Colonic mucosa (tissue), 4 donors: ENCODE results near the gene SORCS1. TPM values are rescaled to one million over a fixed set of nuclear protein-coding genes. Genes with fewer than 3 reads are reported as not detected.

Experiments
- DNase-seq: peaks from one replicate; pipeline ENCODE4 v3.0.0-alpha.2; 2020
- H3K27ac ChIP-seq: fragments of 200-600 bp; one replicate; pipeline ENCODE4 v1.8.0; 2021
- H3K27me3 ChIP-seq: fragments of 200-600 bp; one replicate; pipeline ENCODE4 v1.8.0; 2021
- H3K36me3 ChIP-seq: fragments of 200-600 bp; one replicate; pipeline ENCODE4 v1.8.0; 2021
- H3K4me1 ChIP-seq: fragments of 200-600 bp; one replicate; pipeline ENCODE4 v1.8.0; 2021; ENCODE audit warnings: mild to moderate bottlenecking
- H3K4me3 ChIP-seq: fragments of 200-600 bp; one replicate; pipeline ENCODE4 v1.8.0; 2021
- H3K9ac ChIP-seq, 2 donors: one replicate each; pipeline ENCODE4 v1.7.0; 2013; ENCODE audit warnings: control low read depth in 2 of 2, low read depth in 2 of 2, low read length in 2 of 2
- H3K9me3 ChIP-seq: fragments of 200-600 bp; one replicate; pipeline ENCODE4 v1.8.0; 2021
- intact Hi-C: fragments of 100-400 bp; cut with DNase I; formaldehyde crosslinking; loops from one replicate; pipeline ENCODE4 v1.14.1; 2022
- total RNA-seq, 2 donors: library from RNA; stranded (reverse); fragmentation: NEBNext Ultra II Directional in 1 of 2; extraction: Animal tissue kit (Norgen Biotek cat#: 25700) in 1 of 2; gene quantifications; one replicate each; pipeline ENCODE4 v1.2.1, GENCODE V29; 2021
- TF ChIP-seq, protein P1 (sequence below): fragments of 200-600 bp; IDR thresholded peaks from one replicate; pipeline ENCODE4 v1.8.0; 2022; ENCODE audit warnings: antibody characterized with exemption, mild to moderate bottlenecking
- donor health status: healthy.
- donor health status: DM: no; HTN: no; CAD: no.
- donor health status: DM: no; HTN: no; CAD: no.

SORCS1 gene
- total RNA-seq, 2 donors from 2014 or later, result 0.40 to 1.6 TPM

DNA sequence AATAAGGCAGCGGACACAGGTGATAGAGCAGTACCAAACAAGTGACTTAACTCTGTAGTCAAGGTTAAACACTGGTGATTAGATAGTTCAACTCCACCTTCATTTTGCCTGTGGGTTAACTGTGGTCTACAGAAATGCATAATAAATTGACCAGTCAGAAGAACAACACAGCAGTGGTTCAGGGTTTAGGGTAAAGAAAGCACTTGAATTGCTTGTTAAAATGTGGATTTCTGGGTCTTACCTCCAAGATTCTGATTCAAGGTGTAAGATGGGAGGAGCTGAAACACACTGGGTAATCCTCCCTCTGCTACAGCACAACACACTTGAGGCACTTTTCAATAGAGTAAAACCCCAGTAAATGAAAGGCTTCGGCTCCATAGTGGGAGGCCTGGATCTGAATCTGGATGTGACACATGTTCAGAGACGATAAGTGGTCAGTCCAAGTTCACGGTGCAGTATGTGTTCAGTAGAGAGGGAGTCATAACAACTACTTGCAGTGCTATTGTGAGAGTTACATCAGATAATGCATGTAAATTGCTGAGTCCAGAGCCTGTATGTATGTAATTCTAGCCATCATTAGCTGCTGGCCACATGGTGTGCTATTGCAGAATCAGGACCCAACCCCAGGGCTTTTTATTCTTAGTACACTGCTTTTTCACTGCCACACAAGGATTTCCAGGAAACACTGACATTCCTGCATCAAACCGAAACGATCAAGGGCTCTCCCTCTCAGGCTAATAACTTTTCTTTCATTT is 141.7 kb downstream of the SORCS1 start:
- no peaks in the 10 kb centered on the region for H3K36me3 ChIP-seq
- intact Hi-C loops, result no loop called here
- H3K4me3 ChIP-seq, result no peak overlapping the region

DNA sequence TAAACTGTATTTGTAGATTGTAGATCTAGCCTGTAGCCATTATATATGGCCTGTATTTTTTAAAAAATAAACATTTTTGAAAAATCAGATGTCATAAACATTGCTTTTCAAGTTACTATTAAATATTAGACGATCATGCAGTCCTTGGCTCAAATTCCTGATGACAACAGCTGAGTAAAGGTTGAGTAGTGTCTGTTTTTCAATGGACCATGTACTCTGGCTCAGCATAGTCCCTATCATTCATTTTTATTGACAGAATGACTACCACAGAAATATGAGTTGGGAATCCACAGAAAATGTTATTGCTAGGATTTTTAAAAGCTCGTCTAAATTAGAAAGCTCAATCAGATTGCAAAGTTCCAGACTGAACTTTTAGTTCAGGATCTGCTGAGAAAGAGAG is 145.4 kb downstream of the SORCS1 start:
- Histone ChIP-seq H3K27ac (no peak overlapping the region), H3K4me1 (no peaks in the 10 kb centered on the region), H3K4me3 (no peak overlapping the region), H3K9me3 (no peaks in the 10 kb centered on the region), H3K9ac (no peak overlapping the region), H3K36me3 (no peaks in the 10 kb centered on the region), H3K27me3 (no peaks in the 10 kb centered on the region)
- no peak for DNase-seq
- TF ChIP-seq, protein P1, sequence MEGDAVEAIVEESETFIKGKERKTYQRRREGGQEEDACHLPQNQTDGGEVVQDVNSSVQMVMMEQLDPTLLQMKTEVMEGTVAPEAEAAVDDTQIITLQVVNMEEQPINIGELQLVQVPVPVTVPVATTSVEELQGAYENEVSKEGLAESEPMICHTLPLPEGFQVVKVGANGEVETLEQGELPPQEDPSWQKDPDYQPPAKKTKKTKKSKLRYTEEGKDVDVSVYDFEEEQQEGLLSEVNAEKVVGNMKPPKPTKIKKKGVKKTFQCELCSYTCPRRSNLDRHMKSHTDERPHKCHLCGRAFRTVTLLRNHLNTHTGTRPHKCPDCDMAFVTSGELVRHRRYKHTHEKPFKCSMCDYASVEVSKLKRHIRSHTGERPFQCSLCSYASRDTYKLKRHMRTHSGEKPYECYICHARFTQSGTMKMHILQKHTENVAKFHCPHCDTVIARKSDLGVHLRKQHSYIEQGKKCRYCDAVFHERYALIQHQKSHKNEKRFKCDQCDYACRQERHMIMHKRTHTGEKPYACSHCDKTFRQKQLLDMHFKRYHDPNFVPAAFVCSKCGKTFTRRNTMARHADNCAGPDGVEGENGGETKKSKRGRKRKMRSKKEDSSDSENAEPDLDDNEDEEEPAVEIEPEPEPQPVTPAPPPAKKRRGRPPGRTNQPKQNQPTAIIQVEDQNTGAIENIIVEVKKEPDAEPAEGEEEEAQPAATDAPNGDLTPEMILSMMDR, result no peak
- intact Hi-C loops, result no loop called here

More for the DNA sequence above, 141.7 kb downstream of the SORCS1 start:
- Histone ChIP-seq H3K27ac (no peak overlapping the region), H3K9me3 (no peaks in the 10 kb centered on the region), H3K4me1 (no peaks in the 10 kb centered on the region), H3K27me3 (no peaks in the 10 kb centered on the region), H3K9ac (no peak overlapping the region)
- no peak for DNase-seq
- TF ChIP-seq, protein P1, result no peak

DNA sequence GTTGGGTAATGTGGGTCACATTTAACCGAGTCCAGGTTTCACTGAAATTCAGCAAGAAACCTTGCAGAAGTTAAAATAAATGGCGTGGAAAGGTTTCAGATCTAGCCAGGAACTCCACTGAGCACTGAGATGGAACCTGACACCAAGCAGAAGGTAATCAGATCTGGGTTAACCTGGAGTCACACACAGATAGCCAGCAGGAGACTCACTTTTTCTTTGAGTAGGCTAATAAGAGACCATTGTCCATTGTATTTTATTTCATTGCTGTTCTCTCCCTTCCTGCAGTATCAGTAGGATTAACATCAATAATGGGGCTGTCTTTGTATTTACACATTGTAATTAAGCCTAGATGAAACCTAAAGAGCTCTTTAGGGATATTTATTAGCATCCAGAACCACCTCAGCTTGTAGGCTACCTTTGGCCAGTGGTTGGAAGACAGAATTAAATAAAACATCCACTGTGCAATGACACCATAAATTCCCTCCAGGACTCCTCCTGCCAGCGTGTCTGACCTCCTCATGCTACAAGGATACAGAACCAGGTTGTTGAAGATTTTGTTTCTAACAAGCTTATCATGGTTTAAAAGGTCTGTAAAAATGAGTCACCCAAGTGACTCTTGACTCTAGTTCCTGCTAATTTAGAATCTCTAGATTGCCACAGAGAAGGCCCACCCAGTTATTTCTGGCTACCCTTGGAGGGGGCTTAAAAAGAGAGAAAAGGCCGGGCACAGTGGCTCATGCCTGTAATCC is 151.1 kb downstream of the SORCS1 start:
- intact Hi-C loops, result no loop called here
- no peak overlapping the region for H3K9ac ChIP-seq
- no peak overlapping the region for H3K27ac ChIP-seq
- H3K27me3 ChIP-seq, result no peaks in the 10 kb centered on the region
- H3K36me3 ChIP-seq, result no peaks in the 10 kb centered on the region
- H3K4me1 ChIP-seq, result no peaks in the 10 kb centered on the region
- H3K4me3 ChIP-seq, result no peak overlapping the region
- no peaks in the 10 kb centered on the region for H3K9me3 ChIP-seq
- DNase-seq, result no peak
- TF ChIP-seq, protein P1, result no peak

DNA sequence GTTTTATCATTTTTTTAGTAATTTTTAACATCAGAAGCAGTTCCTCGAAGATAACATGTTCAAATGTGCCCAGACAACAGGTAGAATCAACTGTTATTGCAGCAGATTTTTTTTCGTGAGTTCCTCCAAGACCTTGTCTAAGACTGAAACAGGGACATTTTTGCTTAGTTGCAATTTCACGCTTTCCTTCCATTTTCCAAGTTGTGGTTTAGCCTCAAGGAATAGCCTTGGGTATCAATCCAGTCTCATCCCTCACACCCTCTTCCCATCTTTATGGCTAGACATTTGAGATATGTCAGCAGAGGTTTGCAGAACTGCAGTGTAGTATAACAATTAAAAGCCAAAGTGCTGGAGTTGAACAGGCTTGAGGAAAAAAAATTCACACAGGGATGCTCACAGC is 152.5 kb downstream of the SORCS1 start:
- no peaks in the 10 kb centered on the region for H3K4me1 ChIP-seq
- no peak for DNase-seq
- TF ChIP-seq, protein P1, result no peak
- intact Hi-C loops, result no loop called here
- no peak overlapping the region for H3K9ac ChIP-seq
- no peak overlapping the region for H3K4me3 ChIP-seq
- H3K27ac ChIP-seq, result no peak overlapping the region
- H3K36me3 ChIP-seq, result no peaks in the 10 kb centered on the region
- H3K27me3 ChIP-seq, result no peaks in the 10 kb centered on the region
- no peaks in the 10 kb centered on the region for H3K9me3 ChIP-seq

DNA sequence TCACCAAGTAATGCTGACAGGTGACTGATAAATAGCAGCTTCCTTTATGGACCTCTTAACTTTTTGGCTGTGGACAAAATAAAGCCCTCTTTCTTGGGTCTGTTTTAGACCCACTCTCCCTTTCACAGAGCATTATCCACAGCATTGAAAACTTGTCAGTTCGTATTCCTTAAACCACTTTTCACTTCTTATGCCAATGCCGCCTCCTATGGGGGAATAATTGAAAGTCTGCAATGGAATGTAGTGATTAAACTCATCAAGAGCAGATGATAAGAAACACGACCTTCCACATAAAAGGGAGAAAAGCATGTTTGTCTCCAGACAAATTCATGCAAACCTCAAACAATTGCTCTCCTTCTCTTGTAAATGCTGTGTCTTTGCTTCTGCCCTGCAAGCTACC is 153.4 kb downstream of the SORCS1 start:
- H3K9me3 ChIP-seq, result no peaks in the 10 kb centered on the region
- H3K4me3 ChIP-seq, result no peak overlapping the region
- no peak overlapping the region for H3K9ac ChIP-seq
- TF ChIP-seq, protein P1, result peak; percentile 22
- H3K27me3 ChIP-seq, result no peaks in the 10 kb centered on the region
- H3K36me3 ChIP-seq, result no peaks in the 10 kb centered on the region
- no peak for DNase-seq
- no peaks in the 10 kb centered on the region for H3K4me1 ChIP-seq
- intact Hi-C loops, result no loop called here
- no peak overlapping the region for H3K27ac ChIP-seq
